ENCODE measurements around the gene DBN1.

GRCh38 chr5:177440211-177440989 is 33.0 kb downstream of the DBN1 start:
- TF ChIP-seq, protein P1, sequence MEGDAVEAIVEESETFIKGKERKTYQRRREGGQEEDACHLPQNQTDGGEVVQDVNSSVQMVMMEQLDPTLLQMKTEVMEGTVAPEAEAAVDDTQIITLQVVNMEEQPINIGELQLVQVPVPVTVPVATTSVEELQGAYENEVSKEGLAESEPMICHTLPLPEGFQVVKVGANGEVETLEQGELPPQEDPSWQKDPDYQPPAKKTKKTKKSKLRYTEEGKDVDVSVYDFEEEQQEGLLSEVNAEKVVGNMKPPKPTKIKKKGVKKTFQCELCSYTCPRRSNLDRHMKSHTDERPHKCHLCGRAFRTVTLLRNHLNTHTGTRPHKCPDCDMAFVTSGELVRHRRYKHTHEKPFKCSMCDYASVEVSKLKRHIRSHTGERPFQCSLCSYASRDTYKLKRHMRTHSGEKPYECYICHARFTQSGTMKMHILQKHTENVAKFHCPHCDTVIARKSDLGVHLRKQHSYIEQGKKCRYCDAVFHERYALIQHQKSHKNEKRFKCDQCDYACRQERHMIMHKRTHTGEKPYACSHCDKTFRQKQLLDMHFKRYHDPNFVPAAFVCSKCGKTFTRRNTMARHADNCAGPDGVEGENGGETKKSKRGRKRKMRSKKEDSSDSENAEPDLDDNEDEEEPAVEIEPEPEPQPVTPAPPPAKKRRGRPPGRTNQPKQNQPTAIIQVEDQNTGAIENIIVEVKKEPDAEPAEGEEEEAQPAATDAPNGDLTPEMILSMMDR (conservative IDR thresholded peaks at IDR 0.05; ENCODE audit: low read depth in 2 of 2), result no peak
- TF ChIP-seq REST (IDR thresholded peaks at IDR 0.05; ENCODE audit: unreplicated experiment) (no peak), ZNF331 (CRISPR knock-in tag; IDR thresholded peaks at IDR 0.05; ENCODE audit: low read depth) (no peak)
- TF ChIP-seq, protein P2, sequence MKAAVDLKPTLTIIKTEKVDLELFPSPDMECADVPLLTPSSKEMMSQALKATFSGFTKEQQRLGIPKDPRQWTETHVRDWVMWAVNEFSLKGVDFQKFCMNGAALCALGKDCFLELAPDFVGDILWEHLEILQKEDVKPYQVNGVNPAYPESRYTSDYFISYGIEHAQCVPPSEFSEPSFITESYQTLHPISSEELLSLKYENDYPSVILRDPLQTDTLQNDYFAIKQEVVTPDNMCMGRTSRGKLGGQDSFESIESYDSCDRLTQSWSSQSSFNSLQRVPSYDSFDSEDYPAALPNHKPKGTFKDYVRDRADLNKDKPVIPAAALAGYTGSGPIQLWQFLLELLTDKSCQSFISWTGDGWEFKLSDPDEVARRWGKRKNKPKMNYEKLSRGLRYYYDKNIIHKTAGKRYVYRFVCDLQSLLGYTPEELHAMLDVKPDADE (IDR thresholded peaks at IDR 0.05), result no peak
